ENCODE measurements around the gene SLC25A19. TPM values are rescaled to one million over a fixed set of nuclear protein-coding genes. Genes with fewer than 3 reads are reported as not detected.

SLC25A19 gene
- total RNA-seq, 1 donor: 11.0 TPM

GRCh38 chr17:75318211-75318610, 29.0 kb upstream of the SLC25A19 start:
- H3K4me3 ChIP-seq (ENCODE audit: low read depth, low read length): no peak overlapping the region
- TF ChIP-seq, protein P1, sequence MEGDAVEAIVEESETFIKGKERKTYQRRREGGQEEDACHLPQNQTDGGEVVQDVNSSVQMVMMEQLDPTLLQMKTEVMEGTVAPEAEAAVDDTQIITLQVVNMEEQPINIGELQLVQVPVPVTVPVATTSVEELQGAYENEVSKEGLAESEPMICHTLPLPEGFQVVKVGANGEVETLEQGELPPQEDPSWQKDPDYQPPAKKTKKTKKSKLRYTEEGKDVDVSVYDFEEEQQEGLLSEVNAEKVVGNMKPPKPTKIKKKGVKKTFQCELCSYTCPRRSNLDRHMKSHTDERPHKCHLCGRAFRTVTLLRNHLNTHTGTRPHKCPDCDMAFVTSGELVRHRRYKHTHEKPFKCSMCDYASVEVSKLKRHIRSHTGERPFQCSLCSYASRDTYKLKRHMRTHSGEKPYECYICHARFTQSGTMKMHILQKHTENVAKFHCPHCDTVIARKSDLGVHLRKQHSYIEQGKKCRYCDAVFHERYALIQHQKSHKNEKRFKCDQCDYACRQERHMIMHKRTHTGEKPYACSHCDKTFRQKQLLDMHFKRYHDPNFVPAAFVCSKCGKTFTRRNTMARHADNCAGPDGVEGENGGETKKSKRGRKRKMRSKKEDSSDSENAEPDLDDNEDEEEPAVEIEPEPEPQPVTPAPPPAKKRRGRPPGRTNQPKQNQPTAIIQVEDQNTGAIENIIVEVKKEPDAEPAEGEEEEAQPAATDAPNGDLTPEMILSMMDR (IDR thresholded peaks at IDR 0.05; ENCODE audit: insufficient read depth, low read length): no peak
- no peak for DNase-seq (ENCODE audit: low read depth)

DNA sequence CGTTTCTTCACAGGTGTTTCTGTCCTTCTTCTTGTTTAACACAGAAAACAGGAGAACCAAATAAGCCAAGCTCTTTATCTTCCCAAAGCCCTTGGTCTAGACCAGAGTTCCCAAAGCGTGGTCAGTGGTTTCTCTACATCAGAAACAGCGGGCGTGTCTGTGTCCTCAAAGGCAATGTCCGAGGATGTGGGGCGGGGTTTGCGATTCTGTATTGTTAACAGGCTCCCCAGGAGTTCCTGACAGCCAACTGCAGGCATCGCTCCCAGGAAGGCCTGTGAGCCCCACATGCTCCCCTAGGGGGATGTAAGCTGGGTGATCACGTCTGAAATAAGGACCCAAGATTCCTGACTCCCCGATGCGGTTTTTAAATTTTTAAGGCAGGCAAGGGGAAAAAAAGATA, 28.4 kb upstream of the SLC25A19 start:
- no peak overlapping the region for H3K4me3 ChIP-seq (ENCODE audit: low read depth, low read length)
- DNase-seq (ENCODE audit: low read depth): no peak
- TF ChIP-seq, protein P1 (IDR thresholded peaks at IDR 0.05; ENCODE audit: insufficient read depth, low read length): no peak

DNA sequence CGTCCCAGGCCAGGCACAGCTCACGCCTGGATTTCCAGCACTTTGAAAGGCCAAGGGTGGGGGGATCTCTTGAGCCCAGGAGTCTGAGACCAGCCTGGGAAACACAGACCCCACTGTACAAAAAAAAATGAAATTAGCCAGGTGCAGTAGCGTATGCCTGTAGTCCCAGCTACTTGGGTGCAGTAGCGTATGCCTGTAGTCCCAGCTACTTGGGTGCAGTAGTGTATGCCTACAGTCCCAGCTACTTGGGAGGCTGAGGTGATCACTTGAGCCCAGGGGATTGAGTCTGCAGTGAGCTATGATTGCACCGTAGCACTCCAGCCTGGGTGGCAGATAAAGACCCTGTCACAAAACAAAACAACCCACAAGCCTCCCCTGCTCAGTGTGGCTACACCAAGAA, 27.0 kb upstream of the SLC25A19 start:
- no peak overlapping the region for H3K4me3 ChIP-seq (ENCODE audit: low read depth, low read length)
- DNase-seq (ENCODE audit: low read depth): no peak
- TF ChIP-seq, protein P1 (IDR thresholded peaks at IDR 0.05; ENCODE audit: insufficient read depth, low read length): no peak

DNA sequence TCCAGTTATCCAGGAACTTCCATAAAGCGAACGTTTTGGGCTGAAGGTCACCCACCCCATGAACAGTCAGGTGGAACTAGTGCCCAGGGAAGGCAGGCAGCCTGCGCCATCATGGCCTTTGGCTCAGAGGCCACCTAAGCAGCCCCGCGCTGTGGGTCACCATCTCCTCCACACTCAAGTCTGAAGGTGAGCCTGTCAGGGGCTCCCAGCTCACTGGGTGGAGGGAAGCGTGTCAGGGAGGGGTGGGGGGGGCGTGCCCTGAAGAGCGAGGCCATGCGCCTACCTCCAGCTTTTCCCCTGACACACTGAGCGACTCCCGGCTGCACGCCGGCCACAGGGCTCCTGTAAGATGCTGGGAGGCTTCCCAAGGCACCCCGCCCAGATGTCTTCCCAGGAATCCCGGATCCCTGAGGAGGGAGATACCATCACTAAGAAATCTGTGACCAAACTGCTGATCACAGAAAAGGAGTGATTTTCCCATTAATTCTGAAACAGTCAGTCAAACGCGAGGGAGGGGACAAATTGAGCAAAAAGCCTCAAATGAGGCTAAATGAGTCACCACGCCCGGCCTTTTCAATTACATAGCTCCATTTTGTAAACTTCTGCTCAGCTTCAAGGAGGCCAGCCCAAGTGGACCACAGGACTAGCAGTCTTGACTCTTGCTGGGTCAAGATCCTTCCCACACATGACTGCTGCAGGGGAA, 26.5 kb upstream of the SLC25A19 start:
- DNase-seq (ENCODE audit: low read depth): peak; percentile 11
- TF ChIP-seq, protein P1 (IDR thresholded peaks at IDR 0.05; ENCODE audit: insufficient read depth, low read length): no peak
- H3K4me3 ChIP-seq (ENCODE audit: low read depth, low read length): no peak overlapping the region

DNA sequence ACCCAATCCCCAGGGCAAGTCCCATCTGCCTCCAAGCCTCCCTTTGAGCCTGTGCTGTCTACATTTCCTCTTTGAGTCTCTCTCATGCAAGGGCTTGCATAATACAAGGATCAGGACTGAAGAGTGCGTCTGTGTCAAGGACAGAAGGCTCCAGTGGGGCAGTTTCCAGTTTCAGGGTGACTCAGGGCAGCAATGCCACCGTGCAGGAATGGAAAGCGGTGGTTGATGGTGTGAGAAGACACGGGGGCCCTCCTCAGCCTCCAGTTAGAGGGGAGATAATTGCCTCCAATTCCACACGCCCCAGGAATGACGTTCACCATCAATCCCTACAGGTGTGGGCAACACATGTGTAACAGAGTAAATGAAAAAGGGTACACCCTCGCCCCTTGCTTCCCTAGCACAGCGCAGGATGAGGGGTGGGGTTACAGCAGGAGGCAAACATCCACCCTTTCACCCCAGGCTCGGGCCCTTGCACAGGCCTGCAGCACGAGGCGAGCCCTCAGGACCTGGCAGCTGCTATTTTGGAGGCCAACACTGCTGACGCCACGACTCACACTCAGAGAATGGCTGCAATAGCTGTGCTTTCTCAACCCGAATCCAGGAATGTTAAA, 24.8 kb upstream of the SLC25A19 start:
- DNase-seq (ENCODE audit: low read depth): peak; percentile 16
- TF ChIP-seq, protein P1 (IDR thresholded peaks at IDR 0.05; ENCODE audit: insufficient read depth, low read length): no peak
- H3K4me3 ChIP-seq (ENCODE audit: low read depth, low read length): no peak overlapping the region

GRCh38 chr17:75308732-75309629, 19.7 kb upstream of the SLC25A19 start:
- DNase-seq (ENCODE audit: low read depth): no peak
- H3K4me3 ChIP-seq (ENCODE audit: low read depth, low read length): no peak overlapping the region
- TF ChIP-seq, protein P1 (IDR thresholded peaks at IDR 0.05; ENCODE audit: insufficient read depth, low read length): no peak
